GM12878 (cell line): ENCODE data around the gene HTRA3. TPM values are rescaled to one million over a fixed set of nuclear protein-coding genes. Genes with fewer than 3 reads are reported as not detected.

Source experiments
- ATAC-seq: fragments of 200-7000 bp; cut with Tn5 transposase; 3 replicates; pipeline ENCODE4 v1.9.1; 2020; ENCODE audit warnings: mild to moderate bottlenecking, moderate library complexity
- BruUV-seq: library from RNA; stranded (reverse); fragments of 400-500 nt; replicated peaks from 2 replicates; lab custom pipeline; 2021; lab: Mats Ljungman, UMichigan
- CTCF ChIA-PET: fragments of 300-600 bp; sonication (Branson Sonifier 250); formaldehyde crosslinking; extraction: SDS; loops from one replicate; lab custom pipeline; 2021; ENCODE audit warnings: inconsistent platforms; lab: Yijun Ruan, JAX
- POLR2A ChIA-PET: fragments of 350-600 bp; formaldehyde crosslinking; extraction: SDS; loops from one replicate; lab custom pipeline; 2021; ENCODE audit warnings: inconsistent platforms; lab: Charles Lee
- RAD21 ChIA-PET: fragments of 300-600 bp; sonication (Branson Sonifier 250); formaldehyde crosslinking; loops from one replicate; lab custom pipeline; 2023; ENCODE audit warnings: antibody characterized with exemption; ENCODE audit not compliant: unreplicated experiment; lab: Charles Lee
- SMC1A ChIA-PET: fragments of 300-600 bp; sonication (Branson Sonifier 250); formaldehyde crosslinking; loops from one replicate; lab custom pipeline; 2023; ENCODE audit not compliant: unreplicated experiment, uncharacterized antibody; lab: Charles Lee
- DNase-seq: peaks from one replicate; pipeline ENCODE4 v3.0.0-alpha.2; 2011; ENCODE audit warnings: low read depth, low spot score
- FAIRE-seq: peaks from 3 replicates; lab custom pipeline; 2011; peaks lifted over from hg19 to GRCh38; lab: Jason Lieb, UNC
- H2AFZ ChIP-seq: 2 replicates; pipeline ENCODE4 v1.6.0; 2011; ENCODE audit warnings: low read depth, low read length, control low read depth; ENCODE audit not compliant: control insufficient read depth
- H3K27ac ChIP-seq: 2 replicates; pipeline ENCODE4 v1.5.1; 2011; ENCODE audit warnings: control low read depth; ENCODE audit not compliant: control insufficient read depth, insufficient read depth
- H3K27me3 ChIP-seq, 2 experiments: replicated peaks in 1 of 2; 2 replicates each; pipeline versions ENCODE4 v1.6.0 to v1.6.1; 2011; ENCODE audit warnings: low read length in 1 of 2; ENCODE audit not compliant: control insufficient read depth in 2 of 2, insufficient read depth in 2 of 2
- H3K36me3 ChIP-seq, 2 experiments: 2 replicates each; pipeline ENCODE4 v1.5.1; 2011; ENCODE audit warnings: low read length in 1 of 2; ENCODE audit not compliant: control insufficient read depth in 2 of 2, insufficient read depth in 2 of 2
- H3K4me1 ChIP-seq: 2 replicates; pipeline ENCODE4 v1.6.1; 2011; ENCODE audit warnings: mild to moderate bottlenecking, low read length, moderate library complexity, mixed read lengths; ENCODE audit not compliant: control insufficient read depth, insufficient read depth
- H3K4me2 ChIP-seq: 2 replicates; pipeline ENCODE4 v1.6.0; 2011; ENCODE audit warnings: control low read depth; ENCODE audit not compliant: control insufficient read depth, insufficient read depth
- H3K4me3 ChIP-seq: fragments of 200-600 bp; sonication (generic); 2 replicates; pipeline ENCODE4 v1.5.1; 2016
- H3K79me2 ChIP-seq: 2 replicates; pipeline ENCODE4 v1.6.0; 2011; ENCODE audit warnings: low read length; ENCODE audit not compliant: control insufficient read depth, insufficient read depth
- H3K9ac ChIP-seq: 2 replicates; pipeline ENCODE4 v1.8.0; 2011; ENCODE audit warnings: low read length, control low read depth, mixed read lengths; ENCODE audit not compliant: control insufficient read depth, insufficient read depth
- H3K9me3 ChIP-seq: replicated peaks from 3 replicates; pipeline ENCODE4 v1.5.1; 2011; ENCODE audit warnings: mild to moderate bottlenecking, low read length; ENCODE audit not compliant: control insufficient read depth, insufficient read depth
- H4K20me1 ChIP-seq: 2 replicates; pipeline ENCODE4 v1.6.0; 2011; ENCODE audit not compliant: control insufficient read depth, insufficient read depth
- ATF7 ChIP-seq: fragments of 450-650 bp; IDR thresholded peaks from 2 replicates; pipeline ENCODE4 v1.6.1; 2016; ENCODE audit warnings: low read depth, mild to moderate bottlenecking
- BHLHE40 ChIP-seq, 2 experiments: fragments of 450-650 bp in 1 of 2; IDR thresholded peaks; 2 replicates each; pipeline ENCODE4 v1.6.1; 2011 to 2017; ENCODE audit warnings: low read depth in 2 of 2, borderline replicate concordance in 1 of 2, improper control_type of control experiment in 1 of 2, low read length in 1 of 2, mild to moderate bottlenecking in 1 of 2
- CEBPB ChIP-seq, 2 experiments: fragments of 150-350 bp in 1 of 2; IDR thresholded peaks; 2 replicates each; pipeline ENCODE4 v1.6.1; 2012 to 2014; ENCODE audit warnings: low read depth in 2 of 2, low read length in 2 of 2, borderline replicate concordance in 1 of 2, inconsistent platforms in 1 of 2
- CHD4 ChIP-seq: fragments of 200-600 bp; sonication (generic); IDR thresholded peaks from 2 replicates; pipeline ENCODE4 v1.6.1; 2016; ENCODE audit warnings: mild to moderate bottlenecking
- CREM ChIP-seq: IDR thresholded peaks from 2 replicates; pipeline ENCODE4 v1.6.1; 2014; ENCODE audit warnings: antibody characterized with exemption, low read depth
- EGR1 ChIP-seq, 2 experiments: IDR thresholded peaks; 1 replicate in 1 of 2; 2 replicates in 1 of 2; pipeline ENCODE4 v1.6.1; 2011 to 2012; ENCODE audit warnings: low read depth in 2 of 2, low read length in 2 of 2, borderline replicate concordance in 1 of 2, mild to moderate bottlenecking in 1 of 2, moderate library complexity in 1 of 2
- GABPA ChIP-seq: IDR thresholded peaks from 2 replicates; pipeline ENCODE4 v1.6.1; 2014; ENCODE audit warnings: antibody characterized with exemption, low read depth, mild to moderate bottlenecking, inconsistent platforms
- IKZF1 ChIP-seq: fragments of 450-650 bp; conservative IDR thresholded peaks from 2 replicates; pipeline ENCODE4 v1.6.1; 2017; ENCODE audit warnings: antibody characterized with exemption, mild to moderate bottlenecking
- KLF5 ChIP-seq: fragments of 450-650 bp; IDR thresholded peaks from 2 replicates; pipeline ENCODE4 v1.6.1; 2014; ENCODE audit warnings: mild to moderate bottlenecking; ENCODE audit not compliant: partially characterized antibody
- NBN ChIP-seq: fragments of 450-650 bp; IDR thresholded peaks from 2 replicates; pipeline ENCODE4 v1.6.1; 2016
- POLR2AphosphoS5 ChIP-seq: IDR thresholded peaks from 2 replicates; pipeline ENCODE4 v1.6.1; 2011; ENCODE audit warnings: mild to moderate bottlenecking, low read length, inconsistent platforms
- PRDM15 ChIP-seq: fragments of 450-650 bp; formaldehyde crosslinking; IDR thresholded peaks from 2 replicates; pipeline ENCODE4 v1.4.0; 2020; ENCODE audit warnings: mild to moderate bottlenecking, moderate library complexity
- RELB ChIP-seq: fragments of 450-650 bp; IDR thresholded peaks from 2 replicates; pipeline ENCODE4 v1.6.1; 2017; ENCODE audit warnings: low read depth, mild to moderate bottlenecking, moderate library complexity
- SIX5 ChIP-seq: IDR thresholded peaks from 2 replicates; pipeline ENCODE4 v1.6.1; 2011; ENCODE audit warnings: mild to moderate bottlenecking, low read depth, low read length, moderate library complexity; ENCODE audit not compliant: severe bottlenecking
- SREBF2 ChIP-seq: IDR thresholded peaks from 2 replicates; pipeline ENCODE4 v1.6.1; 2012; ENCODE audit warnings: mild to moderate bottlenecking, low read length
- TCF12 ChIP-seq: IDR thresholded peaks from 2 replicates; pipeline ENCODE4 v1.6.1; 2011; ENCODE audit warnings: low read depth, mild to moderate bottlenecking, low read length
- YY1 ChIP-seq: IDR thresholded peaks from 2 replicates; pipeline ENCODE4 v1.6.1; 2011; ENCODE audit warnings: low read depth, mild to moderate bottlenecking, low read length
- WGBS: methylation state at CpG from one replicate; pipeline ENCODE4 v1.1.6; 2016; ENCODE audit warnings: low lambda C conversion rate; ENCODE audit not compliant: insufficient replicate concordance, insufficient coverage; ENCODE audit errors: missing lambda C conversion rate; 5-methylcytosine and 5-hydroxymethylcytosine counted together
- in situ Hi-C: fragments of 300-500 bp; cut with MboI; formaldehyde crosslinking; loops from 9 replicates; pipeline ENCODE4 v1.14.3; 2018; ENCODE audit warnings: mixed read lengths
- intact Hi-C: fragments of 100-400 bp; cut with micrococcal nuclease; formaldehyde crosslinking; loops from one replicate; pipeline ENCODE4 v1.14.2; 2022; ENCODE audit not compliant: unreplicated experiment
- polyA plus RNA-seq, 11 experiments: library from polyadenylated mRNA; depleted of rRNA in 4 of 11; unstranded in 6 of 11; stranded (reverse) in 5 of 11; fragments of >200 nt; fragmentation: Nextera tagmentation in 4 of 11; fragmentation: Illumina TruSeq in 1 of 11; extraction: Ambion mirVana in 4 of 11; extraction: Trizol in 1 of 11; gene quantifications; 1 replicate in 1 of 11; 2 replicates in 10 of 11; pipeline versions ENCODE4 v1.2.1 to v1.2.3, GENCODE V29; 2011 to 2016; ENCODE audit warnings: inconsistent platforms in 2 of 11, missing spikeins in 2 of 11, low read depth in 1 of 11
- total RNA-seq, 4 experiments: library from RNA; depleted of rRNA in 3 of 4; stranded (reverse); fragments of >200 nt in 3 of 4; fragmentation: Illumina TruSeq in 1 of 4; extraction: Trizol in 1 of 4; gene quantifications; 2 replicates each; pipeline versions ENCODE4 v1.2.1 to v1.2.3, GENCODE V29; 2013 to 2021

HTRA3 gene
- total and polyA plus RNA-seq, 10 of the 15 experiments (the other 5 are each of a cell fraction or from before 2014, with no cell fraction given): 0.04 to 1.2 (median 0.08) TPM; not detected in 7

- H4K20me1 ChIP-seq: no peaks in the 10 kb centered on the region
- in situ Hi-C loops (no loop called here), intact Hi-C loops (no loop called here)
- WGBS: 15% methylated on average over 3 of the region's 3 CpGs
- FAIRE-seq (no peak), DNase-seq (no peak), ATAC-seq (no peak)
- SMC1A ChIA-PET: interaction anchor here (1.0 to 2.3 kb wide), 3 partner anchors 8 to 74 kb away, joined by 3 to 10 read pairs (median 3); no protein-coding TSS in a partner anchor
- RAD21 ChIA-PET: no interaction called here
- CTCF ChIA-PET: no interaction called here
- H3K27me3 ChIP-seq: no peaks in the 10 kb centered on the region; a peak in 1 of 4 replicates
- no peak overlapping the region for H3K4me2 ChIP-seq
- no TSS peak for BruUV-seq
- POLR2A ChIA-PET: no interaction called here
- no peaks in the 10 kb centered on the region for H3K9me3 ChIP-seq
- no peaks in the 10 kb centered on the region for H3K36me3 ChIP-seq
- no peak overlapping the region for H3K27ac ChIP-seq
- H3K4me3 ChIP-seq: no peak overlapping the region
- H3K9ac ChIP-seq: no peak overlapping the region
- H2AFZ ChIP-seq: no peak overlapping the region
- no peaks in the 10 kb centered on the region for H3K4me1 ChIP-seq
- H3K79me2 ChIP-seq: no peaks in the 10 kb centered on the region
- TF ChIP-seq YY1 (no peak), BHLHE40 (IDR thresholded peaks at IDR 0.05; ENCODE audit: borderline replicate concordance in 1 of 2, low read depth in 2 of 2, low read length in 1 of 2) (no peak), SREBF2 (no peak), NBN (no peak), RELB (no peak), CHD4 (no peak), PRDM15 (CRISPR knock-in tag) (no peak), SIX5 (no peak), EGR1 (IDR thresholded peaks at IDR 0.05; ENCODE audit: borderline replicate concordance in 1 of 2, low read depth in 2 of 2, low read length in 2 of 2) (no peak), IKZF1 (no peak), CREM (no peak), TCF12 (no peak), KLF5 (no peak), ATF7 (no peak), GABPA (no peak), CEBPB (IDR thresholded peaks at IDR 0.05; ENCODE audit: borderline replicate concordance in 1 of 2, low read depth in 2 of 2, low read length in 2 of 2) (no peak), POLR2AphosphoS5 (no peak)
Measured at GRCh38 chr4:8250227-8250626, 19.3 kb upstream of the HTRA3 start.
